ENCODE results near the gene HHIPL2. TPM values are rescaled to one million over a fixed set of nuclear protein-coding genes. Genes with fewer than 3 reads are reported as not detected.
A peak's percentile ranks its signal among the peaks of the same experiment; 100 is the strongest.
"Not testable (repeated sequence)": the region's sequence is repeated elsewhere in the genome, so short reads cannot be mapped to it uniquely, and the experiment has no call there.

HHIPL2 gene
- total RNA-seq, 2 donors from 2014 or later: 0.27 to 0.39 TPM

- no peak overlapping the region for H3K4me3 Mint-ChIP-seq
- H3K36me3 Mint-ChIP-seq (ENCODE audit: low read depth): no peaks in the 10 kb centered on the region
- H3K27ac Mint-ChIP-seq: no peak overlapping the region
- DNase-seq (no peak), ATAC-seq (no peak)
- H3K27me3 Mint-ChIP-seq: peaks cover 34% of the 10 kb centered on the region
- no peaks in the 10 kb centered on the region for H3K4me1 Mint-ChIP-seq
- no peaks in the 10 kb centered on the region for H3K9me3 ChIP-seq (ENCODE audit: control insufficient read depth, low read length, poor library complexity, severe bottlenecking)
Measured at GRCh38 chr1:222529181-222529580, 18.7 kb downstream of the HHIPL2 start.

GRCh38 chr1:222525951-222526350 is 22.0 kb downstream of the HHIPL2 start:
- Mint-ChIP-seq H3K27me3 (peaks cover 37% of the 10 kb centered on the region), H3K4me3 (no peak overlapping the region), H3K4me1 (no peaks in the 10 kb centered on the region), H3K36me3 (ENCODE audit: low read depth) (no peaks in the 10 kb centered on the region), H3K27ac (no peak overlapping the region)
- DNase-seq (no peak), ATAC-seq (no peak)
- H3K9me3 ChIP-seq (ENCODE audit: control insufficient read depth, low read length, poor library complexity, severe bottlenecking): no peaks in the 10 kb centered on the region

- no peaks in the 10 kb centered on the region for H3K36me3 Mint-ChIP-seq (ENCODE audit: low read depth)
- H3K4me1 Mint-ChIP-seq: no peaks in the 10 kb centered on the region
- H3K27me3 Mint-ChIP-seq: peaks cover 21% of the 10 kb centered on the region
- ATAC-seq (no peak), DNase-seq (no peak)
- H3K9me3 ChIP-seq (ENCODE audit: control insufficient read depth, low read length, poor library complexity, severe bottlenecking): no peaks in the 10 kb centered on the region
- H3K27ac Mint-ChIP-seq: no peak overlapping the region
- no peak overlapping the region for H3K4me3 Mint-ChIP-seq
Measured at GRCh38 chr1:222523852-222524251, 24.1 kb downstream of the HHIPL2 start.

GRCh38 chr1:222522105-222522915 is 25.6 kb downstream of the HHIPL2 start:
- H3K9me3 ChIP-seq (ENCODE audit: control insufficient read depth, low read length, poor library complexity, severe bottlenecking): no peaks in the 10 kb centered on the region
- Mint-ChIP-seq H3K4me3 (no peak overlapping the region), H3K4me1 (no peaks in the 10 kb centered on the region), H3K36me3 (ENCODE audit: low read depth) (no peaks in the 10 kb centered on the region), H3K27me3 (peaks cover 21% of the 10 kb centered on the region), H3K27ac (no peak overlapping the region)
- ATAC-seq (no peak), DNase-seq (no peak)

GRCh38 chr1:222521299-222522104 is 26.4 kb downstream of the HHIPL2 start:
- no peaks in the 10 kb centered on the region for H3K9me3 ChIP-seq (ENCODE audit: control insufficient read depth, low read length, poor library complexity, severe bottlenecking)
- peaks cover 21% of the 10 kb centered on the region for H3K27me3 Mint-ChIP-seq
- H3K4me1 Mint-ChIP-seq: no peaks in the 10 kb centered on the region
- H3K36me3 Mint-ChIP-seq (ENCODE audit: low read depth): no peaks in the 10 kb centered on the region
- no peak overlapping the region for H3K4me3 Mint-ChIP-seq
- no peak overlapping the region for H3K27ac Mint-ChIP-seq
- DNase-seq (no peak), ATAC-seq (no peak)

- ATAC-seq; H3K36me3 Mint-ChIP-seq (ENCODE audit: low read depth); H3K27ac Mint-ChIP-seq; H3K27me3 Mint-ChIP-seq; DNase-seq; H3K4me3 Mint-ChIP-seq; H3K9me3 ChIP-seq (ENCODE audit: control insufficient read depth, low read length, poor library complexity, severe bottlenecking); H3K4me1 Mint-ChIP-seq: not testable (repeated sequence)
Measured at GRCh38 chr1:222489496-222489895, 58.4 kb downstream of the HHIPL2 start.

DNA sequence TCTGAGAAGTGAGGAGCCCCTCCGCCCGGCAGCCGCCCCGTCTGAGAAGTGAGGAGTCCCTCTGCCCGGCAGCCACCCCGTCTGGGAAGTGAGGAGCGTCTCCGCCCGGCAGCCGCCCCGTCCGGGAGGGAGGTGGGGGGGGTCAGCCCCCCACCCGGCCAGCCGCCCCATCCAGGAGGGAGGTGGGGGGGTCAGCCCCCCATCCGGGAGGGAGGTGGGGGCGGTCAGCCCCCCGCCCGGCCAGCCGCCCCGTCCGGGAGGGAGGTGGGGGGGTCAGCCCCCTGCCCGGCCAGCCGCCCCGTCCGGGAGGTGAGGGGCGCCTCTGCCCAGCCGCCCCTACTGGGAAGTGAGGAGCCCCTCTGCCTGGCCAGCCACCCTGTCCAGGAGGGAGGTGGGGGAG is 60.1 kb downstream of the HHIPL2 start:
- not testable (repeated sequence) for ATAC-seq; H3K9me3 ChIP-seq (ENCODE audit: control insufficient read depth, low read length, poor library complexity, severe bottlenecking); H3K4me1 Mint-ChIP-seq; H3K4me3 Mint-ChIP-seq; H3K27ac Mint-ChIP-seq; H3K27me3 Mint-ChIP-seq; H3K36me3 Mint-ChIP-seq (ENCODE audit: low read depth); DNase-seq

DNA sequence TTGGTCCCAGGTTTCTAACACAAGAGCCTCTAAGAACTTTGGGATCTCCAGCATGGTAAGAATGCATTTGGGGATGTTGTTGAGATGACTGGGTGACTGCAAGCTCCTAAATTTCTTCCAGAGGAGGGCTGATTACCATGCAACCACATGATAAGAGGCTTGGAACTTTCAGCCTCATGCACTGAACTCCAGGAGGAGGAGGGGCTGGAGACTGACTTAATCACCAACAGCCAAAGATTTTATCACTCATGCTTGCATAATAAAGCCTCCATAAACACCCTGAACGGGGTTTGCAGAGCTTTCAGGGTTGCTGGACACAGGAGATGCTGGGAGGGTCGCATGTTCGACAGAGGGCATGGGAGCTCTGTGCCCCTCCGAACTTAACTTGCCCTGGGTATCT is 63.9 kb downstream of the HHIPL2 start:
- ATAC-seq; DNase-seq; H3K27me3 Mint-ChIP-seq; H3K27ac Mint-ChIP-seq; H3K4me3 Mint-ChIP-seq; H3K9me3 ChIP-seq (ENCODE audit: control insufficient read depth, low read length, poor library complexity, severe bottlenecking); H3K36me3 Mint-ChIP-seq (ENCODE audit: low read depth); H3K4me1 Mint-ChIP-seq: not testable (repeated sequence)

- H3K4me1 Mint-ChIP-seq; H3K9me3 ChIP-seq (ENCODE audit: control insufficient read depth, low read length, poor library complexity, severe bottlenecking); H3K27me3 Mint-ChIP-seq; H3K4me3 Mint-ChIP-seq; H3K36me3 Mint-ChIP-seq (ENCODE audit: low read depth); DNase-seq; ATAC-seq; H3K27ac Mint-ChIP-seq: not testable (repeated sequence)
Measured at GRCh38 chr1:222479567-222479966, 68.3 kb downstream of the HHIPL2 start.

- not testable (repeated sequence) for H3K4me3 Mint-ChIP-seq; H3K27ac Mint-ChIP-seq; DNase-seq; H3K4me1 Mint-ChIP-seq; H3K36me3 Mint-ChIP-seq (ENCODE audit: low read depth); H3K9me3 ChIP-seq (ENCODE audit: control insufficient read depth, low read length, poor library complexity, severe bottlenecking); ATAC-seq; H3K27me3 Mint-ChIP-seq
Measured at GRCh38 chr1:222476436-222476835, 71.5 kb downstream of the HHIPL2 start.

DNA sequence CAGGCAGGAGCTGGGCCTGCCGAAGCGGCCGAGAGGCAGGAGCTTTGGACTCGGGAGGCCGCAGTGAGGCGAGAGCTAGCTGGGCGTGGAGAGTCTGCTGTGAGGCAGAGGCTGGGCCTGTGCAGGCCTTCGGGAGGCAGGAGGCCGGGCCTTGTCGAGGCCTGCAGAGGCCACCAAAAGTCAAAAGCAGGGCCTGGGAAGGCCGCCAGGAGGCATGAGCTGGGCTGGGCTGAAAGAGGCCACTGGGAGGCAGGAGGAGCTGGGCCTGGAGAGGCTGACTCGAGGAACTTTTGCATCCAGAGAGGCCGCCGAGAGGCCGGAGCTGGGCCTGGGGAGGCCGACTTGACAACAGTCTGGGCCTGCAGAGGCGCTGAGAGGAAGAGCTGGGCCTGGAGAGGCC is 74.2 kb downstream of the HHIPL2 start:
- not testable (repeated sequence) for ATAC-seq; H3K9me3 ChIP-seq (ENCODE audit: control insufficient read depth, low read length, poor library complexity, severe bottlenecking); H3K36me3 Mint-ChIP-seq (ENCODE audit: low read depth); H3K27me3 Mint-ChIP-seq; H3K4me3 Mint-ChIP-seq; H3K4me1 Mint-ChIP-seq; DNase-seq
- peak overlapping the region; percentile 51 for H3K27ac Mint-ChIP-seq

- not testable (repeated sequence) for H3K27me3 Mint-ChIP-seq; H3K4me1 Mint-ChIP-seq; H3K27ac Mint-ChIP-seq; H3K36me3 Mint-ChIP-seq (ENCODE audit: low read depth); H3K4me3 Mint-ChIP-seq; DNase-seq; ATAC-seq; H3K9me3 ChIP-seq (ENCODE audit: control insufficient read depth, low read length, poor library complexity, severe bottlenecking)
Measured at GRCh38 chr1:222472776-222473540, 74.9 kb downstream of the HHIPL2 start.
